Activated effector memory CD4-positive, alpha-beta T cell treated with anti-CD3 and anti-CD28 coated beads, Interleukin-2, amount 50 U/mL, for 16 hours (primary cell): ENCODE measurements around the gene NPIPB12.
"Not testable (repeated sequence)": the region's sequence is repeated elsewhere in the genome, so short reads cannot be mapped to it uniquely, and the experiment has no call there.

Experiments used
- DNase-seq: peaks from one replicate; pipeline ENCODE4 v3.0.0-alpha.2; 2020

Gene NPIPB12

DNA sequence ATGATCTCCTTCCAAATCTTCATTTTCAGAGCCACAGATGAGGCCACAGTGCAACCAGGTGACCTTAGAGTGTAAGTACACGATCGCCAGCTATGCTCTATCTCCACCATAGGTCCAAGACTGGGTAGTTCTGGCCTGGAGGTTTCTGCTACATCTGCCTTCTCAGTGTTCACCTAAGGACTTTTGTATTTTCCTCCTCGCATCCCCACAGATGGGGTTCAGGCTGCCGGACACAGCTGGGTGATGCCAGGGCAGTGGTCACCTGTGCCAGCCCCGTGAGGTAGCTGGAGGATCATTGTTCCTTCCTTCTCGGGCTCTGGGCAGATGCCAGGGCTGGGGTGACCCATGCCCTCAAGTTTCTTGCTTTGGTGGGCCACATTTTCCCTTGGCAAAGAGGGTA, at the start of gene NPIPB12:
NPIPB12 (minus strand) TSS at position 101 of the 400 bp plus-strand sequence.
- not testable (repeated sequence) for DNase-seq

DNA sequence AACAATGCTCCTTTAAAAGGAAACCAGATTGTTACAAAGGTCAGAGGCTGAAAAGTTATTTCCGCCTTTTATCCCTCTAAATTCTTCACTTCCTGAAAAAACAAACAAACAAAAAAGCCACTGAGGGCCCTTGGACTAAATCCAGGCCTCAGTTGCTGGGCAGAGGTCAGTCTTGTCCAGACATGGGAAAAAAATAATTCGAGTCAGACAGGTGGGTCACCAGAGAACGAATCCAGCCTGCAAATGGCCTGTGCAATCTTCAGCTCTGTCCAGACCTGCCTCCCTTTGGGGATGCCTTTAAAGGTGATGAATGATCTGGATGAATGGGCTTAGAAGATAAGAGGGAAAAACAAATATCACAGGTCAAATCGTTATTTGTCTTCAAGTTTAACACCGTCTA, 15.3 kb upstream of the NPIPB12 start:
- not testable (repeated sequence) for DNase-seq

DNA sequence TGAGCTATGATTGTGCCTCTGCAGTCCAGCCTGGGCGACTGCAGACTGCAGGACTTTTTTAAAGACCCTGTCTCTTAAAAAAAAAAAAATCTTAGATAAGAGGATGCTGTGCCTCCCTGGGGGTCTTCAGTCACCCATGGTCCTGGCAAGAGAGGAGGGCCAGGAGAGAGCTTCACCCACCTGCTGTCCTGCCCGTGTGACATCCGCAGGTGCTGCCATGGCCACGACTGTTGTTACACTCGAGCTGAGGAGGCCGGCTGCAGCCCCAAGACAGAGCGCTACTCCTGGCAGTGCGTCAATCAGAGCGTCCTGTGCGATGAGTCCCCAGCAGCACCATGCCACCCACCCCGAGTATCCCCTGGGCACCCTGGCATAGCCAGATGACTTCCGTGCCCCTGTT, 23.9 kb downstream of the NPIPB12 start:
- DNase-seq = peak; percentile 64

DNA sequence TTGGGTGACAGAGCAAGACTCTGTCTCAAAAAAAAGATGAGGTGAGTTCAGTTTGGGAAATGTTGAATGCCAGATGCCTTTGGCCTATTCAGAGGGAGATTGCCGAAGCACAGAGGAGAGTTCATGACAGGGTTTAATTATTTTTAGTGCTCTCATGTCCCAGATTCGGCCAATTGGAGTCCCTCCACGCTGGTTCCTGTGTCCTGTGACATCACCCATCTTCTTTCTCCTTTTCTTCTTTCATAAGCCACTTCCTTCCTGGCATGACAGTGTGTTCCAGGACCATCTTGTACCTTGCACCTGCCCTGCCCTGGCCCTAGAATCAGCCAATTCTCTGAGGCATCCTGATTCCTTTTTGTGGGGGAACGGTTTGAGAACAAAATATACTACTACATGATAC, 34.1 kb downstream of the NPIPB12 start:
- not testable (repeated sequence) for DNase-seq

DNA sequence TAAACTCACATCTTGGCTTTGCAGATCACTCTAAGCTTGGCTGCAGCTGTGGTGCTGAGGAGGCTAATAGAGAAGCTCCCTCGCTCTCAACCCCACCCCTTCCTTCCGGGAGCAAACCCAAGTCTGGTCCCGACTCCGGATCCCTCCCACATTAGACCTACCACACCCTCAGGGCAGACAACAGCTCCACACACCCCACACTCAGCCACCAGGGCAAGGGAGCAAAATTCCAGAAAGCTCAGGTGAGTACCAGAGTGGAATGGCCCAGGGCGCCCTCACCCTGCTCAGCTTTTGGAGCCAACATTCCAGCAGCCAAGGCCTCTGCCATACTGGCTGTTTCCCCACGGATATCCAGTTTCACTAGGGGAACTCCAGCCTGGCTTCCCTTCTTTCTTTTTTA, 36.5 kb downstream of the NPIPB12 start:
- DNase-seq = peak; percentile 84

DNA sequence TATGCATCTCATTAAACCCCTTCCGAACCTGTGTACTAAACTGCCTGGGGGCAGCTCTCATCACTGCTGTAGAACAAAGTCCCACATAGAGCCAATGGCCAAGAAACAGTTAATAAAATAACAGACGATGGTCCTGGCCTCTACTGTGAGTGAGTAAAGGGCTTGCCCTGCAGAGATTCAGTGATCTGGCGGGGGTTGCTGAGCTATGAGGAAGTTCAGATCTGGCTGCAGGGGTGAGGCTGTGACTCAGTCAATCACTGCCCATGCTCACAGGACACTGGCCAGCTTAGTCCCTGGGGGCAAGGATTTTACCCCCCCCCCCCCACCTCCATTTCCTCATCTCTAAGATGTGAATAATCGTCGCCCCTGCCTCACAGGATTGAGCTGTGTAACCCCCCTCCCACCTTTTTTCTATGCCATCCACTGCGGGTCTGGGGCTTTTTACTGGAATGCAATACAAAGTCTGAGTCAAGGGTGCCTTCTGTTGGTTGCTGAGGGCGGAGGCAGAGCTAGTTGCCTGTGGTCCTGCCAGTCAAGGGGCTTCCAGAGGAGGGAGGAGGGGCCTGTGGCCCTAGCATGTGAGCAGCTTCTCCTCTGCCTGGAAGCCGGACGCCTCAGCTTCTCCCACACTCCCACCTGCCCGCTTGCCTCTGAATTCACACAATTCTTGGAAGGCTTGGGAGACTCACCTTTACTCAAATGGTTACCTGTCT, 38.4 kb downstream of the NPIPB12 start:
- not testable (repeated sequence) for DNase-seq

DNA sequence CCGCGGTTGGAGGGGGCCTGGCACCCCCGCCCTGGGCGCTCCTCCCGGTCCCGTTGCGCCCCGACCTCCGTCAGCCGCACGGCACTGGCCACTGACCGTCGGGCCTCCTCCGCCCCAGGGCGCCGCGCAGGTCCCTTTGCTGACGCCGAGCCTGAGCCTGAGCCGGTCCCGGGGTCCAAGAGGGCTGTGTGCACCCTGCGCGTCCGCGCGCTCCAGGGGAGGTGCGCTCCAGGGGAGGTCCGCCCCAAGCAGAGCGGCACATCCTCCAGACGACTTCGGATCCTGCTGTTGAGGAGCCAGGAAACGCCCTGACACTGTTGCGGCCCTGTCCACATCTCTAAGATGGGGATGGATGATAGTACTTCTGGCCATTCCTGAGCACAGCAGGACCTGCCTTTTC, 39.3 kb downstream of the NPIPB12 start:
- not testable (repeated sequence) for DNase-seq

DNA sequence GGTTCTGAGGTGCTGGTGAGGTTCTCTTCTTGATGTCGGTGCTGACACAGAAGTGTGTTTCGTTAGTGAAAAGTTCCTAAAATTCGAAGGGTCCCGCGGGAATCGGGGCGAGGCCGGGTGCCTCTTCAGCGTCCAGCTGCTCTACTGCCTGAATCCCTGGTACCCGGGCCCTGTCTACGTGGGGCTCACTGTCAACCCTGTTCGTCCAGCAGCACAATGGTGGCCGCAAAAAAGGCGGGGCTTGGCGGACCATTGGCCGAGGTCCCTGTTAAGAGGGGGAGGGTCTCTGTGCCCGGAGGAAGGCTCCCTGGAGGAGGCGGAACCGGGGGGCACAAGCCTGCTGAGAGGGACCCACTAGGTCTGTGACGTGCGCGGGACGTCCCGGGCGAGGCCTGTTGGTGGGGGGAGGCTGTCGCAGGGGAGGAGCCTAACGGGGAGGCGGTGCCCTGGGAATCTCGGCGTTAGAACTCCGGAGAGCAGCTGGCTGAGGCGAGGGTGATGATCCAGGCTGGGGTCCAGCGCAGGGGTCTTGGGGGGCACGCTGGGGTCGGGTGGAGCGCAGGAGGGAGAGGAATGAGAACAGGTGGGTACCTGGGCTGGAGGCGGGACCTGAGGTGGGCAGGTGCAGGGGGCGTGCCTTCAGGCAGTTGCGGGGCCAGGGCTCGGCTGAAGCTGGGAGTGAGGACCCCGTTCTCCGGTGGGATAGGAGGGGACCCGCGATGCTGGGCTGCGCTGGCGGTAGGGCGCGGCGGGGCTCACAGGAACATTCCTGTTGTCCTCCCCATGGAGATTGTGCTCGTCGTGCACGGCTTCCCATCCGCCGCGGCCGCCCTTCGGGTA, 40.0 kb downstream of the NPIPB12 start:
- not testable (repeated sequence) for DNase-seq

DNA sequence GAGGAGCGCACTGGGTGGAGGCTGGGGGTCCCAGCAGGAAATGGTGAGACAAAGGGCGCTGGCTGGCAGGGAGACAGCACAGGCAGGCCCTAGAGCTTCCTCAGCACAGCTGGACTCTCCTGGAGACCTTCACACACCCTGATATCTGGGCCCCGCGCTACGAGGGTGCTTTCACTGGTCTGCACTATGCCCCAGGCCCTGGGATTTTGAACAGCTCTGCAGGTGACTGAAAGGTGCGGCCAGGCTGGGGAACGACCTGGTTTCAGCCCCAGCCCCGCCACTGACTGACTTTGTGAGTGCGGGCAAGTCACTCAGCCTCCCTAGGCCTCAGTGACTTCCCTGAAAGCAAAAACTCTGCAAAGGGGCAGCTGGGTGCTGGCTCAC, 45.6 kb downstream of the NPIPB12 start:
- not testable (repeated sequence) for DNase-seq

DNA sequence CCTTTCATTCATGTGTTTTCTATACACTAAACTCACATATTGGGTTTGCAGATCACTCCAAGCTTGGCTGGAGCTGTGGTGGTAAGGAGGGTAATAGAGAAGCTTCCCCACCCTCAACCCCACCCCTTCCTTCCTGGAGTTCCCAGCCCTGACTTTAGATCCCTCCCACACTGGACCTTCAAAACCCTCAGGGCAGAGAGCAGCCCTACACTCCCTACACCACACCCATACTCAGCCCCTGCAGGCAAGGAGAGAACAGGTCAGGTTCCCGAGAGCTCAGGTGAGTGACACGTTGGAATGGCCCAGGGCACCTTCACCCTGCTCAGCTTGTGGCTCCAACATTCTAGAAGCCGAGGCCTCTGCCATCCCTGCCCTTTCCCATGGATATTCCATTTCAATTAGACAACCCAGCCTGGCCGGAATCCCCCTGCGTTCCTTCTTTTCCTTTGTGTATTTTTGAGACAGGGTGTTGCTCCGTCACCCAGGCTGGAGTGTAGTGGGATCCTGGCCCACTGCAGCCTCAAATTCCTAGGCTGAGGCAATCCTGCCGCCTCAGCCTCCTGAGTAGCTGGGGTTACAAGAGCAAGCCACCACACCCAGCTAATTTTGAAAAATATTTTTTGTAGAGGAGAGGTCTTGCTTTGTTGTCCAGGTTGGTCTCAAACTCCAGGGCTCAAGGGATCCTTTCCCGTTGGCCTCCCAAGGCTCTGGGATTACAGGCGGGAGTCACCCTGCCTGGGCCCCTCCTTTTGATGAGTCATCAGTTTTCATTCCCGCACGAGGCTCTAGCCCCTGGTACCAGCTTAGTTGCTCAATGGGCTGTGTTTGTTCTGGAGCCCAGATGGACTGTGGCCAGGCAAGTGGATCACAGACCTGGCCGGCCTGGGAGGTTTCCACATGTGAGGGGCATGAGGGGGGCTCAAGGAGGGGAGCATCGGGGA, 46.2 kb downstream of the NPIPB12 start, which contains the start of gene SULT1A4:
SULT1A4 (plus strand) TSS at position 208 of the 941 bp plus-strand sequence. CDS start 1,473 bp downstream, outside the sequence.
- not testable (repeated sequence) for DNase-seq

DNA sequence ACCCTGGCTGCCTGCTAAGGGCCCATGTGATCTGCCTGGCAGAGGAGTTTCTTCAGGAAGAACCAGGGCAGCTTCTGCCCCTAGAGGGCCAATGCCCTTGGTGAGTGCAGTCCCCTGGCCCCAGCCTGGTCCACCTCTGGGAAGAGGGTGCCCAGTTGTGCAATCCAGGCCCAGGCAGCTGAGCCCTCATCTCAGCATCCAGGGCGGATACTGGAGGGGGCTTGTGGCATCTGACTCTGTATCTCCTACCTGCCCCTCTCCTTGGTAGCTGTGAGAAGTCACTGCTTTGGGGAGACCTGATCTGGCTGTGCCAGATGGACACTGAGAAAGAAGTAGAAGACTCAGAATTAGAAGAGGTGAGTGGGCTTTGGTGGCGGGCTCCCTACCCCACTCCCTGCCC, 48.5 kb downstream of the NPIPB12 start:
- DNase-seq = peak; percentile 61

DNA sequence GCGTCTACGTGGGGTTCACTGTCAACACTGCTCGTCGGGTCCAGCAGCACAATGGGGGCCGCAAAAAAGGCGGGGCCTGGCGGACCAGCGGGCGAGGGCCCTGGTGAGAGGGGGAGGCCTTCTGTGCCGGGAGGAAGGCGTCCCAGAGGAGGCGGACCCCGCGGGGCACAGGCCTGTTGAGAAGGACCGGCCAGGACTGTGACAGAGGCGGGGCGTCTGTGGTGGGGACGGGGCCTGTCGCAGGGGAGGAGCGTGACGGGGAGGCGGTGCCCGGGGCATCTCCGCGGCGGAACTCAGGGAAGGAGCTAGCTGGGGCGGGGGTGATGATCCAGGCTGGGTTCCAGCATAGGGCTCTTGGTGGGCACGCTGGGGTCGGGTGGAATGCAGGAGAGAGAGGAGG, 51.4 kb downstream of the NPIPB12 start:
- not testable (repeated sequence) for DNase-seq

DNA sequence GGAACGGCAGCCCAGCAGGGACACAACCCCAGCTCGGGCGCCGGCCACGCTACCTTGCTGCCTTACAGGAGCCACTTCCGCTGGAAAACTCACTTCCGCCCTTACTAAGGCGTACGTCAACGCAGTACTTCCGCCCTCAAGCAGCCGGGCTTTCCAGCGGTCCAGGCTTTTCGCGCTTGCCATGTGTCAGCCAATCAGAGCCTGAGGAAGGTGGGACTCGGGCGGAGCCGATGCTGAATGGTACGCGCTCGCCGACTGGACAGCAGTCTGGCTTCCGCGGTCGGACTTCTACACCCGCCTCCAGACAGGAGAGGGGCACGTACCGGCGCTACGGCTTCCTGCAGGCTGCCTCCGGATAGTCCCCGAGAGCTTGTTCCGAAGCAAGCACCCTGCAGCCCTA, 51.9 kb downstream of the NPIPB12 start, which contains the start of the genes BOLA2 and SLX1B:
BOLA2 (minus strand) TSS at position 83 of the 400 bp plus-strand sequence. CDS start 98 bp downstream, outside the sequence.
SLX1B (plus strand) TSS at position 265 of the 400 bp plus-strand sequence.
- DNase-seq = not testable (repeated sequence)

DNA sequence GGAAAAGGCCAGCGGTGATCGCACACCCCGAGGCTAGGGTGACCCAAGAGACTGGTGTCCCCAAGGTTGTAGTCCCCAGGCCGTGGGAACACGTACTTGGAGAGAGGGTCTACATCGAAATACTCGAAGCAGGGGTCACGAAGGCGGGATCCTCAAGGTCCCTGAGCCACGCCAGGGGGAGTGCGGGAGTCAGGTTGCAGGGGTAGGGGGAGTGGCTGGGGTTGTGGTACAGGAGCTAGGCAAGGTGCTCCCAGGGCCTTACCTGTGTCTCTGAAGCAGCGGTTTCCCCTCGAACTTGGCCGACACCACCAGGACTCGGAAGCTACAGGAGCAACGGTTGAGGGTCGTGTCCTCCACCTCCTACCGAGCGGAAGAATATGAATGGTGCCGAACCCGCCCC, 52.5 kb downstream of the NPIPB12 start:
- not testable (repeated sequence) for DNase-seq
